ENCODE data around the gene VPS51. TPM values are rescaled to one million over a fixed set of nuclear protein-coding genes. Genes with fewer than 3 reads are reported as not detected.

VPS51 gene
- total RNA-seq, 2 donors from 2014 or later = 333 to 498 TPM

DNA sequence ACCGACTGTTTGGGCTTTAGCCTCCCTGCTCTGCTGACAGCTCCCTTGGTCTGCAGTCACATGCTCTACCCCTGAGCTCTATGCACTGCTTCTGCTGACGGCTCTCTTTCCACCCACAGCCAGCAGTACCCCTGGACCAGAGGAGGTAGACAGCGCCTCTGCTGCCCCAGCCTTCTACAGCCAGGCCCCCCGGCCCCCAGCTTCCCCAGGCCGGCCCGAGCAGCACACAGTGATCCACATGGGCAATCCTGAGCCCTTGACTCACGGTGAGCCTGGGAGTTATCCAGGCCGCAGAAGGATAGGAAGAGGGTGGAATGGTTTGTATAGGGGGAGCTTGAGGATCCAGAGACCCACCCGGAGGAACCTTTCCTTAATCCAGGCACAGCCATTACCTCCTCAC lies 9.2 kb upstream of the VPS51 start:
- peaks cover 15% of the 10 kb centered on the region for H3K36me3 ChIP-seq
- no peak for ATAC-seq (ENCODE audit: insufficient number of reproducible peaks, low FRiP score, low read depth)
- no peak for DNase-seq (ENCODE audit: low spot score)

DNA sequence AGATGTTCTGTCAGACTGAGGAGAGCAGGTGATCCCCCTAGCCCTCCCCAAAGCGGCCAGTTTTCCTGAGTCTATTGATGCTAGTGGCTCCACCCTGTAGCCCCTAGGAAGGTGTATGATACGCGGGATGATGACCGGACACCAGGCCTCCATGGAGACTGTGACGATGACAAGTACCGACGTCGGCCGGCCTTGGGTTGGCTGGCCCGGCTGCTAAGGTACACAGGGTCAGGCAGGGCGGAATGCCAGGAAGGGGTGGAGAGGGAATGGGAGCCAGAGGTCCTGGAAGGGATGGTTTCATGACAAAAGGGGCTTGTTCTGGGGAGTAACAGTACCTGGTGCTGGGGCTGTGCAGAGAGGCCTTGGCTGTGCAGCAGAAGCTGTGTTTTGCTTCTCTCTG lies 8.8 kb upstream of the VPS51 start:
- Histone ChIP-seq H3K36me3 (peaks cover 15% of the 10 kb centered on the region), H3K27ac (no peak overlapping the region), H3K9me3 (no peaks in the 10 kb centered on the region), H3K27me3 (replicated peaks; ENCODE audit: insufficient read depth) (no peaks in the 10 kb centered on the region), H3K4me1 (ENCODE audit: control insufficient read depth in 1 of 2, low read depth in 2 of 2) (peaks cover 10 to 22% of the 10 kb centered on the region in 2 donors), H3K4me3 (no peak overlapping the region)
- ATAC-seq (ENCODE audit: insufficient number of reproducible peaks, low FRiP score, low read depth) = no peak
- TF ChIP-seq, protein P1, sequence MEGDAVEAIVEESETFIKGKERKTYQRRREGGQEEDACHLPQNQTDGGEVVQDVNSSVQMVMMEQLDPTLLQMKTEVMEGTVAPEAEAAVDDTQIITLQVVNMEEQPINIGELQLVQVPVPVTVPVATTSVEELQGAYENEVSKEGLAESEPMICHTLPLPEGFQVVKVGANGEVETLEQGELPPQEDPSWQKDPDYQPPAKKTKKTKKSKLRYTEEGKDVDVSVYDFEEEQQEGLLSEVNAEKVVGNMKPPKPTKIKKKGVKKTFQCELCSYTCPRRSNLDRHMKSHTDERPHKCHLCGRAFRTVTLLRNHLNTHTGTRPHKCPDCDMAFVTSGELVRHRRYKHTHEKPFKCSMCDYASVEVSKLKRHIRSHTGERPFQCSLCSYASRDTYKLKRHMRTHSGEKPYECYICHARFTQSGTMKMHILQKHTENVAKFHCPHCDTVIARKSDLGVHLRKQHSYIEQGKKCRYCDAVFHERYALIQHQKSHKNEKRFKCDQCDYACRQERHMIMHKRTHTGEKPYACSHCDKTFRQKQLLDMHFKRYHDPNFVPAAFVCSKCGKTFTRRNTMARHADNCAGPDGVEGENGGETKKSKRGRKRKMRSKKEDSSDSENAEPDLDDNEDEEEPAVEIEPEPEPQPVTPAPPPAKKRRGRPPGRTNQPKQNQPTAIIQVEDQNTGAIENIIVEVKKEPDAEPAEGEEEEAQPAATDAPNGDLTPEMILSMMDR (IDR thresholded peaks at IDR 0.05) = no peak
- no peak for DNase-seq (ENCODE audit: low spot score)

More for the DNA sequence above, 9.2 kb upstream of the VPS51 start:
- peaks cover 10 to 22% of the 10 kb centered on the region in 2 donors for H3K4me1 ChIP-seq (ENCODE audit: control insufficient read depth in 1 of 2, low read depth in 2 of 2)
- TF ChIP-seq, protein P1 (IDR thresholded peaks at IDR 0.05) = no peak
- H3K27me3 ChIP-seq (replicated peaks; ENCODE audit: insufficient read depth) = no peaks in the 10 kb centered on the region
- no peaks in the 10 kb centered on the region for H3K9me3 ChIP-seq
- H3K27ac ChIP-seq = no peak overlapping the region
- no peak overlapping the region for H3K4me3 ChIP-seq

DNA sequence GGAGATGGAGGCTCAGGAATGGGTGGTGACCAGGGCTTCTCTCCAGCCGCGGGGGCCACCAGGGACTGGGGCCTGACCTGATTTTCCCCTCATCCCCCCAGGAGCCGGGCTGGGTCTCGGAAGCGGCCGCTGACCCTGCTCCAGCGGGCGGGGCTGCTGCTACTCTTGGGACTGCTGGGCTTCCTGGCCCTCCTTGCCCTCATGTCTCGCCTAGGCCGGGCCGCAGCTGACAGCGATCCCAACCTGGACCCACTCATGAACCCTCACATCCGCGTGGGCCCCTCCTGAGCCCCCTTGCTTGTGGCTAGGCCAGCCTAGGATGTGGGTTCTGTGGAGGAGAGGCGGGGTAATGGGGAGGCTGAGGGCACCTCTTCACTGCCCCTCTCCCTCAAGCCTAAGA lies 8.2 kb upstream of the VPS51 start:
- Histone ChIP-seq H3K4me1 (ENCODE audit: control insufficient read depth in 1 of 2, low read depth in 2 of 2) (peaks cover 10 to 22% of the 10 kb centered on the region in 2 donors), H3K36me3 (peaks cover 15% of the 10 kb centered on the region)
- ATAC-seq (ENCODE audit: insufficient number of reproducible peaks, low FRiP score, low read depth) = no peak

DNA sequence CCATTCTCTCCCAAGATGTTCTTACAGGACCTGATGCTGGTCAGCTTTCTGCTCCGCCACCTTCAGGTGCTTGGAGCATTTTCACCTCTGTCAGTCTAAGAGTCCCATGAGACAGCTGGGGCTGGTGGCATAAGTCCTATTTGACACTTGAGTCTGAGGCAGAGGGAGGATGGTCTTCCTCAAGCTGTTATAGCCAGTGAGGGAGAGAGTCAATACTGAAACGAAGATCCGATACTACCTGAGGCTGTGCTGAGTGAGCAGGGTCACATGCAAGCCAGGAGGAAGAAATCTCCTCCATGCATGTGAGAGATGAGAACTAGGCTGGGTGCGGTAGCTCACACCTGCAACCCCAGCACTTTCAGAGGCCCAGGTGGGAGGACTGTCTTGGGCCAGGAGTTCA lies 6.4 kb upstream of the VPS51 start:
- Histone ChIP-seq H3K27me3 (replicated peaks; ENCODE audit: insufficient read depth) (no peaks in the 10 kb centered on the region), H3K27ac (no peak overlapping the region), H3K9me3 (no peaks in the 10 kb centered on the region), H3K4me1 (ENCODE audit: control insufficient read depth in 1 of 2, low read depth in 2 of 2) (peaks cover 6 to 13% of the 10 kb centered on the region in 2 donors), H3K36me3 (peaks cover 15% of the 10 kb centered on the region), H3K4me3 (no peak overlapping the region)
- ATAC-seq (ENCODE audit: insufficient number of reproducible peaks, low FRiP score, low read depth) (no peak), DNase-seq (ENCODE audit: low spot score) (no peak)
- TF ChIP-seq, protein P1 (IDR thresholded peaks at IDR 0.05) = no peak

More for the DNA sequence above, 8.2 kb upstream of the VPS51 start:
- no peaks in the 10 kb centered on the region for H3K9me3 ChIP-seq
- no peak for DNase-seq (ENCODE audit: low spot score)
- H3K27me3 ChIP-seq (replicated peaks; ENCODE audit: insufficient read depth) = no peaks in the 10 kb centered on the region
- TF ChIP-seq, protein P1 (IDR thresholded peaks at IDR 0.05) = no peak
- H3K27ac ChIP-seq = no peak overlapping the region
- H3K4me3 ChIP-seq = no peak overlapping the region

DNA sequence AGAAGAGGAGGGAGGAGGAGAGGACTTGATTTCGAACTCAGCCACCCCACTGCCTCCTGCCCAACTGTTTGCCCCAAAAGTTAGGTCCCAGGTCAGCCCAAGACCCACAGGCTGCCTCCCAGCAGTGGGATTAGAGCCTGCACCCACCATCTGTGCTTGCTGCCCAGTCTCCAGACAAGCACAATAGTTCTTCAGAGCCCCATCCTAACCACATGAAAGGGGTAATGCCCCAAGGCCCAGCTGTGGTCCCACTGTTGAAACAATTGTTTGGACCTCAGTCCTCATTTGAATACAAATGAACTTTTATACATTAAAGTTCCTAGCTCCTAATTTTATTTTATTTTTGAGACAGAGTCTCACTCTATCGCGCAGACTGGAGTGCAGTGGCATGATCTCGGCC lies 5.4 kb upstream of the VPS51 start:
- no peak for ATAC-seq (ENCODE audit: insufficient number of reproducible peaks, low FRiP score, low read depth)
- TF ChIP-seq, protein P1 (IDR thresholded peaks at IDR 0.05) = no peak
- Histone ChIP-seq H3K36me3 (peaks cover 15% of the 10 kb centered on the region), H3K4me1 (ENCODE audit: control insufficient read depth in 1 of 2, low read depth in 2 of 2) (peaks cover 0 to 6% of the 10 kb centered on the region in 2 donors), H3K4me3 (no peak overlapping the region), H3K9me3 (no peaks in the 10 kb centered on the region), H3K27me3 (replicated peaks; ENCODE audit: insufficient read depth) (no peaks in the 10 kb centered on the region), H3K27ac (no peak overlapping the region)
- DNase-seq (ENCODE audit: low spot score) = no peak
